HepG2 (cell line): ENCODE measurements around the gene RAC3. TPM values are rescaled to one million over a fixed set of nuclear protein-coding genes. Genes with fewer than 3 reads are reported as not detected.

ENCODE experiments used
- CEBPG ChIP-seq: IDR thresholded peaks from 2 replicates; pipeline ENCODE4 v1.6.1; 2016
- FLYWCH1 ChIP-seq: sonication (generic); formaldehyde crosslinking; IDR thresholded peaks from 2 replicates; pipeline ENCODE4 v1.8.1; 2023; ENCODE audit warnings: mild to moderate bottlenecking, missing genetic modification reagents
- GABPA ChIP-seq, 2 experiments: IDR thresholded peaks; 2 replicates each; pipeline ENCODE4 v1.6.1; 2011 to 2016; ENCODE audit warnings: low read depth in 2 of 2, low read length in 1 of 2, missing biosample characterization in 1 of 2, missing genetic modification characterization in 1 of 2
- GATA4 ChIP-seq: sonication (generic); IDR thresholded peaks from 2 replicates; pipeline ENCODE4 v1.6.1; 2016; ENCODE audit warnings: antibody characterized with exemption, low read depth, borderline replicate concordance
- GPN1 ChIP-seq: sonication (generic); formaldehyde crosslinking; IDR thresholded peaks from 2 replicates; pipeline ENCODE4 v1.5.1; 2020; ENCODE audit warnings: missing genetic modification reagents, borderline replicate concordance
- HOXA9 ChIP-seq: sonication (generic); formaldehyde crosslinking; IDR thresholded peaks from 2 replicates; pipeline ENCODE4 v1.8.1; 2022; ENCODE audit warnings: missing genetic modification reagents, mild to moderate bottlenecking, moderate library complexity, borderline replicate concordance
- MXD4 ChIP-seq: IDR thresholded peaks from 2 replicates; pipeline ENCODE4 v1.6.1; 2016; ENCODE audit warnings: mild to moderate bottlenecking, missing biosample characterization, missing genetic modification reagents
- POLR2G ChIP-seq: fragments of 200-400 bp; formaldehyde crosslinking; IDR thresholded peaks from 2 replicates; pipeline ENCODE4 v1.6.1; 2018; ENCODE audit warnings: mild to moderate bottlenecking, low read depth, low read length, moderate library complexity
- SYNCRIP ChIP-seq: fragments of 200-400 bp; formaldehyde crosslinking; IDR thresholded peaks from 2 replicates; pipeline ENCODE4 v1.6.1; 2018; ENCODE audit warnings: mild to moderate bottlenecking, low read depth, low read length; ENCODE audit not compliant: insufficient read depth
- TAF15 ChIP-seq: fragments of 200-400 bp; formaldehyde crosslinking; IDR thresholded peaks from one replicate; pipeline ENCODE4 v1.6.1; 2018; ENCODE audit warnings: mild to moderate bottlenecking, low read depth, low read length; ENCODE audit not compliant: poor library complexity, severe bottlenecking
- ZIK1 ChIP-seq: sonication (generic); formaldehyde crosslinking; IDR thresholded peaks from 2 replicates; pipeline ENCODE4 v1.5.0; 2020; ENCODE audit warnings: mild to moderate bottlenecking, low read depth, missing genetic modification reagents, borderline replicate concordance
- ZNF275 ChIP-seq: sonication (generic); formaldehyde crosslinking; IDR thresholded peaks from 2 replicates; pipeline ENCODE4 v1.8.0; 2022; ENCODE audit warnings: missing genetic modification reagents, mild to moderate bottlenecking, inconsistent platforms, borderline replicate concordance
- ZNF350 ChIP-seq: sonication (generic); formaldehyde crosslinking; IDR thresholded peaks from 2 replicates; pipeline ENCODE4 v1.4.0; 2020; ENCODE audit warnings: mild to moderate bottlenecking, low read depth, missing genetic modification reagents, borderline replicate concordance
- ZNF687 ChIP-seq: sonication (generic); formaldehyde crosslinking; IDR thresholded peaks from 2 replicates; pipeline ENCODE4 v1.5.1; 2020; ENCODE audit warnings: mild to moderate bottlenecking, missing genetic modification reagents, moderate library complexity
- ZNF788 ChIP-seq: sonication (generic); formaldehyde crosslinking; IDR thresholded peaks from 2 replicates; pipeline ENCODE4 v1.5.0; 2020; ENCODE audit warnings: mild to moderate bottlenecking, missing genetic modification reagents, borderline replicate concordance
- polyA plus RNA-seq, 8 experiments: library from polyadenylated mRNA; depleted of rRNA in 3 of 8; stranded (reverse) in 7 of 8; unstranded in 1 of 8; fragments of >200 nt; fragmentation: Illumina TruSeq in 4 of 8; extraction: Trizol in 4 of 8; gene quantifications; 2 replicates each; pipeline versions ENCODE4 v1.2.1 to v1.2.3, GENCODE V29; 2011 to 2016; ENCODE audit warnings: low read depth in 4 of 8, missing spikeins in 1 of 8, mixed read lengths in 1 of 8; ENCODE audit not compliant: insufficient read depth in 1 of 8
- total RNA-seq, 5 experiments: library from RNA; depleted of rRNA; stranded (reverse); fragments of >200 nt; fragmentation: Illumina TruSeq; extraction: Trizol; gene quantifications; 2 replicates each; pipeline ENCODE4 v1.2.3, GENCODE V29; 2016; ENCODE audit warnings: low read depth in 1 of 5
- TF ChIP-seq, protein P1 (sequence below): sonication (generic); formaldehyde crosslinking; IDR thresholded peaks from 2 replicates; pipeline ENCODE4 v1.8.0; 2022; ENCODE audit warnings: missing genetic modification reagents, mild to moderate bottlenecking, moderate library complexity, borderline replicate concordance

Gene RAC3
- total and polyA plus RNA-seq, 2 of the 13 experiments (the other 11 are each of a cell fraction or from before 2014, with no cell fraction given) = 10.5 to 21.3 TPM

GRCh38 chr17:82064433-82065192 lies 33.1 kb downstream of the RAC3 start (continued):
- peak; percentile 96 for TF ChIP-seq ZNF687
- no peak for TF ChIP-seq HOXA9 (CRISPR knock-in tag)
- TF ChIP-seq POLR2G = peak; percentile 53; the same call in 1 of the 2 replicates
- no peak for TF ChIP-seq MXD4 (CRISPR knock-in tag)
- TF ChIP-seq SYNCRIP = no peak
- TF ChIP-seq GPN1 = no peak
- no peak for TF ChIP-seq CEBPG
- TF ChIP-seq GABPA (IDR thresholded peaks at IDR 0.05; ENCODE audit: low read depth, low read length) = no peak
- peak; percentile 69 for TF ChIP-seq GABPA (CRISPR knock-in tag; IDR thresholded peaks at IDR 0.05; ENCODE audit: low read depth)
- TF ChIP-seq GATA4 = no peak
- TF ChIP-seq ZNF275 (CRISPR knock-in tag) = no peak
- no peak for TF ChIP-seq FLYWCH1 (CRISPR knock-in tag)
- TF ChIP-seq TAF15 = no peak
- TF ChIP-seq ZIK1 = 0 out of 2 replicates have a peak, but pooled peaks have one; percentile 26
- peak; percentile 16; the same call in 1 of the 2 replicates for TF ChIP-seq ZNF350 (CRISPR knock-in tag)
- TF ChIP-seq, protein P1, sequence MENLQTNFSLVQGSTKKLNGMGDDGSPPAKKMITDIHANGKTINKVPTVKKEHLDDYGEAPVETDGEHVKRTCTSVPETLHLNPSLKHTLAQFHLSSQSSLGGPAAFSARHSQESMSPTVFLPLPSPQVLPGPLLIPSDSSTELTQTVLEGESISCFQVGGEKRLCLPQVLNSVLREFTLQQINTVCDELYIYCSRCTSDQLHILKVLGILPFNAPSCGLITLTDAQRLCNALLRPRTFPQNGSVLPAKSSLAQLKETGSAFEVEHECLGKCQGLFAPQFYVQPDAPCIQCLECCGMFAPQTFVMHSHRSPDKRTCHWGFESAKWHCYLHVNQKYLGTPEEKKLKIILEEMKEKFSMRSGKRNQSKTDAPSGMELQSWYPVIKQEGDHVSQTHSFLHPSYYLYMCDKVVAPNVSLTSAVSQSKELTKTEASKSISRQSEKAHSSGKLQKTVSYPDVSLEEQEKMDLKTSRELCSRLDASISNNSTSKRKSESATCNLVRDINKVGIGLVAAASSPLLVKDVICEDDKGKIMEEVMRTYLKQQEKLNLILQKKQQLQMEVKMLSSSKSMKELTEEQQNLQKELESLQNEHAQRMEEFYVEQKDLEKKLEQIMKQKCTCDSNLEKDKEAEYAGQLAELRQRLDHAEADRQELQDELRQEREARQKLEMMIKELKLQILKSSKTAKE (CRISPR knock-in tag) = no peak
- peak; percentile 57; the same call in 1 of the 2 replicates for TF ChIP-seq ZNF788 (CRISPR knock-in tag)
